Measurements from ENCODE around the gene USP6NL. TPM values are rescaled to one million over a fixed set of nuclear protein-coding genes. Genes with fewer than 3 reads are reported as not detected.

The USP6NL gene
- total and polyA plus RNA-seq, 9 of the 15 experiments (the other 6 are each of a cell fraction or from before 2014, with no cell fraction given) = 3.2 to 26.6 (median 19.8) TPM

- TF ChIP-seq AFF1 (IDR thresholded peaks at IDR 0.05; ENCODE audit: low read depth in 1 of 2, partially characterized antibody in 2 of 2) (peak; percentile 54 to 76), ZNF609 (CRISPR knock-in tag; IDR thresholded peaks at IDR 0.05; ENCODE audit: borderline replicate concordance) (no peak), TFE3 (CRISPR knock-in tag; IDR thresholded peaks at IDR 0.05) (no peak), MBD2 (IDR thresholded peaks at IDR 0.05; ENCODE audit: borderline replicate concordance, low read depth) (peak; percentile 80), PML (IDR thresholded peaks at IDR 0.05; ENCODE audit: low read length) (peak; percentile 92), ZNF253 (CRISPR knock-in tag; conservative IDR thresholded peaks at IDR 0.05) (no peak), FOS (IDR thresholded peaks at IDR 0.05; ENCODE audit: extremely low read depth, insufficient read length) (peak; percentile 13), ARID4B (CRISPR knock-in tag; IDR thresholded peaks at IDR 0.05) (no peak), HLTF (IDR thresholded peaks at IDR 0.05) (peak; percentile 39; the same call in 1 of the 2 replicates)
Observed at GRCh38 chr10:11612021-11613001, 861 bp upstream of the USP6NL start (continued).
